K562 (cell line): ENCODE results near the gene RIT1. TPM values are rescaled to one million over a fixed set of nuclear protein-coding genes. Genes with fewer than 3 reads are reported as not detected.

ENCODE experiments used
- ATAC-seq: fragments of 200-7000 bp; cut with Tn5 transposase; 3 replicates; pipeline ENCODE4 v1.9.1; 2020; ENCODE audit warnings: moderate library complexity
- BruUV-seq: library from RNA; stranded (reverse); fragments of 400-500 nt; replicated peaks from 2 replicates; lab custom pipeline; 2021; lab: Mats Ljungman, UMichigan
- CTCF ChIA-PET: fragments of 300-600 bp; formaldehyde crosslinking; extraction: SDS; loops from one replicate; lab custom pipeline; 2021; ENCODE audit warnings: low intra/inter-chr PET ratio; lab: Yijun Ruan, JAX
- POLR2A ChIA-PET: fragments of 300-600, 350-650 bp; sonication (Branson Sonifier 250); formaldehyde crosslinking; extraction: SDS; loops from one replicate; lab custom pipeline; 2021; ENCODE audit warnings: antibody characterized with exemption, inconsistent platforms; lab: Yijun Ruan, JAX
- DNase-seq, 4 experiments: peaks; one replicate each; pipeline versions ENCODE4 v3.0.0 to v3.0.0-alpha.2; 2011 to 2018; ENCODE audit warnings: low spot score in 3 of 4, mixed read lengths in 3 of 4; ENCODE audit errors: extremely low read depth in 1 of 4
- FAIRE-seq: peaks from 2 replicates; lab custom pipeline; 2011; peaks lifted over from hg19 to GRCh38; lab: Jason Lieb, UNC
- H2AFZ ChIP-seq: 2 replicates; pipeline ENCODE4 v1.6.0; 2011; ENCODE audit warnings: low read depth, low read length, control low read depth, inconsistent platforms
- H3K27ac ChIP-seq: fragments of 200-600 bp; 3 replicates; pipeline ENCODE4 v1.8.0; 2011; ENCODE audit warnings: low read depth, mild to moderate bottlenecking, control low read depth, inconsistent platforms, low read length, moderate library complexity, mixed read lengths; ENCODE audit errors: extremely low read depth
- H3K27me3 ChIP-seq, 2 experiments: fragments of 300-600 bp in 1 of 2; 2 replicates in 1 of 2; 3 replicates in 1 of 2; pipeline versions ENCODE4 v1.6.0 to v1.8.0; 2011; ENCODE audit warnings: inconsistent platforms in 2 of 2, low read length in 2 of 2, mild to moderate bottlenecking in 1 of 2, mixed read lengths in 1 of 2, moderate library complexity in 1 of 2; ENCODE audit not compliant: control insufficient read depth in 2 of 2, insufficient read depth in 2 of 2
- H3K36me3 ChIP-seq: fragments of 300-600 bp; 3 replicates; pipeline ENCODE4 v1.8.0; 2011; ENCODE audit warnings: mild to moderate bottlenecking, low read length, inconsistent platforms; ENCODE audit not compliant: control insufficient read depth, insufficient read depth
- H3K4me1 ChIP-seq, 2 experiments: fragments of 200-600 bp in 1 of 2; replicated peaks in 1 of 2; 2 replicates in 1 of 2; 3 replicates in 1 of 2; pipeline versions ENCODE4 v1.5.1 to v1.8.0; 2011; ENCODE audit warnings: inconsistent platforms in 2 of 2, low read length in 2 of 2, mild to moderate bottlenecking in 1 of 2, mixed read lengths in 1 of 2, moderate library complexity in 1 of 2; ENCODE audit not compliant: control insufficient read depth in 2 of 2, insufficient read depth in 2 of 2
- H3K4me2 ChIP-seq: 2 replicates; pipeline ENCODE4 v1.6.1; 2011; ENCODE audit warnings: low read length, control low read depth, inconsistent platforms, mixed read lengths; ENCODE audit not compliant: insufficient read depth
- H3K4me3 ChIP-seq: fragments of 200-600 bp; sonication (generic), shearing (Covaris generic); 2 replicates; pipeline ENCODE4 v1.5.1; 2016; ENCODE audit warnings: control low read depth, inconsistent platforms
- H3K79me2 ChIP-seq: fragments of 200-600 bp; 3 replicates; pipeline ENCODE4 v1.8.0; 2011; ENCODE audit warnings: low read length, inconsistent platforms; ENCODE audit not compliant: control insufficient read depth, insufficient read depth
- H3K9ac ChIP-seq, 2 experiments: 2 replicates each; pipeline versions ENCODE4 v1.6.0 to v1.6.1; 2011; ENCODE audit warnings: low read depth in 2 of 2, low read length in 2 of 2, control low read depth in 1 of 2, inconsistent platforms in 1 of 2, mild to moderate bottlenecking in 1 of 2, mixed read lengths in 1 of 2; ENCODE audit not compliant: insufficient read depth in 1 of 2
- H3K9me1 ChIP-seq: one replicate; pipeline ENCODE4 v1.6.0; 2011; ENCODE audit warnings: inconsistent platforms, mild to moderate bottlenecking, low read length, moderate library complexity; ENCODE audit not compliant: control insufficient read depth, insufficient read depth
- H3K9me3 ChIP-seq: replicated peaks from 2 replicates; pipeline ENCODE4 v1.5.1; 2011; ENCODE audit warnings: low read depth, low read length, inconsistent platforms; ENCODE audit not compliant: control insufficient read depth, insufficient read depth
- H4K20me1 ChIP-seq: replicated peaks from 2 replicates; pipeline ENCODE4 v1.6.1; 2011; ENCODE audit warnings: low read length, inconsistent platforms, mixed read lengths; ENCODE audit not compliant: control insufficient read depth, insufficient read depth
- BCOR ChIP-seq: fragments of 450-650 bp; IDR thresholded peaks from 2 replicates; pipeline ENCODE4 v1.6.1; 2016
- C11orf30 ChIP-seq: fragments of 450-650 bp; IDR thresholded peaks from 2 replicates; pipeline ENCODE4 v1.6.1; 2016; ENCODE audit warnings: low read depth, mild to moderate bottlenecking
- DNMT1 ChIP-seq: fragments of 450-650 bp; IDR thresholded peaks from 2 replicates; pipeline ENCODE4 v1.6.1; 2016; ENCODE audit warnings: antibody characterized with exemption, mild to moderate bottlenecking
- ESRRA ChIP-seq: fragments of 450-650 bp; IDR thresholded peaks from 2 replicates; pipeline ENCODE4 v1.6.1; 2014; ENCODE audit warnings: low read depth, mild to moderate bottlenecking, moderate library complexity, borderline replicate concordance
- GTF2E2 ChIP-seq: fragments of 200-800 bp; sonication (Bioruptor generic); IDR thresholded peaks from 2 replicates; pipeline ENCODE4 v1.6.1; 2016; ENCODE audit warnings: missing genetic modification characterization, missing compliant biosample characterization
- HMG20A ChIP-seq: fragments of 450-650 bp; formaldehyde crosslinking; conservative IDR thresholded peaks from 2 replicates; pipeline ENCODE4 v1.4.0; 2020; ENCODE audit warnings: mild to moderate bottlenecking, mixed read lengths
- JUNB ChIP-seq: fragments of 450-650 bp; formaldehyde crosslinking; conservative IDR thresholded peaks from 2 replicates; pipeline ENCODE4 v1.4.0; 2020; ENCODE audit warnings: mild to moderate bottlenecking
- NFE2L1 ChIP-seq: fragments of 450-650 bp; IDR thresholded peaks from 2 replicates; pipeline ENCODE4 v1.6.1; 2016; ENCODE audit warnings: missing genetic modification characterization, low read depth, mild to moderate bottlenecking, missing compliant biosample characterization, moderate library complexity, borderline replicate concordance
- PHTF2 ChIP-seq: fragments of 250-450 bp; sonication (Bioruptor Pico); IDR thresholded peaks from 2 replicates; pipeline ENCODE4 v1.5.0; 2021; ENCODE audit warnings: mild to moderate bottlenecking
- RCOR1 ChIP-seq, 2 experiments: IDR thresholded peaks; 2 replicates each; pipeline ENCODE4 v1.6.1; 2012; ENCODE audit warnings: low read depth in 2 of 2, low read length in 2 of 2, borderline replicate concordance in 1 of 2, improper control_type of control experiment in 1 of 2
- TAF9B ChIP-seq: fragments of 450-650 bp; IDR thresholded peaks from 2 replicates; pipeline ENCODE4 v1.6.1; 2018; ENCODE audit warnings: mild to moderate bottlenecking; ENCODE audit not compliant: partially characterized antibody
- TBL1XR1 ChIP-seq, 2 experiments: IDR thresholded peaks; 2 replicates each; pipeline ENCODE4 v1.6.1; 2012; ENCODE audit warnings: improper control_type of control experiment in 2 of 2, low read length in 2 of 2, mild to moderate bottlenecking in 1 of 2
- TEAD2 ChIP-seq: fragments of 450-650 bp; IDR thresholded peaks from 2 replicates; pipeline ENCODE4 v1.6.1; 2016; ENCODE audit warnings: missing genetic modification characterization, control low read depth, missing compliant biosample characterization
- ZC3H11A ChIP-seq: IDR thresholded peaks from 2 replicates; pipeline ENCODE4 v1.6.1; 2012; ENCODE audit warnings: low read depth, low read length, improper control_type of control experiment
- ZFP36 ChIP-seq: fragments of 150-350 bp; IDR thresholded peaks from 2 replicates; pipeline ENCODE4 v1.6.1; 2018; ENCODE audit warnings: low read length, low read depth; ENCODE audit not compliant: partially characterized antibody
- ZNF175 ChIP-seq: fragments of 200-800 bp; sonication (Bioruptor generic); IDR thresholded peaks from 2 replicates; pipeline ENCODE4 v1.6.1; 2016; ENCODE audit warnings: low read depth, mild to moderate bottlenecking, missing genetic modification characterization, missing compliant biosample characterization
- ZNF408 ChIP-seq: fragments of 250-450 bp; sonication (Bioruptor Pico); IDR thresholded peaks from 2 replicates; pipeline ENCODE4 v1.4.0; 2020; ENCODE audit warnings: low read depth, mild to moderate bottlenecking, moderate library complexity
- ZNF584 ChIP-seq: fragments of 200-800 bp; sonication (Bioruptor generic); IDR thresholded peaks from 2 replicates; pipeline ENCODE4 v1.6.1; 2016; ENCODE audit warnings: low read depth, mild to moderate bottlenecking, missing genetic modification characterization, missing compliant biosample characterization
- WGBS: fragments of 100-300 bp; shearing (Covaris generic); methylation state at CpG from one replicate; pipeline ENCODE4 v1.1.6; 2016; ENCODE audit warnings: low coverage, mixed read lengths; ENCODE audit not compliant: insufficient coverage; ENCODE audit errors: missing lambda C conversion rate; 5-methylcytosine and 5-hydroxymethylcytosine counted together
- in situ Hi-C: fragments of 300-500 bp; cut with MboI; formaldehyde crosslinking; loops from 4 replicates; pipeline ENCODE4 v1.15.0; 2018; ENCODE audit warnings: inconsistent platforms, mixed read lengths
- intact Hi-C: fragments of 100-400 bp; cut with micrococcal nuclease; formaldehyde crosslinking; loops from 2 replicates; pipeline ENCODE4 v1.14.2; 2022
- polyA plus RNA-seq, 8 experiments: library from polyadenylated mRNA; depleted of rRNA in 4 of 8; stranded (reverse) in 5 of 8; unstranded in 3 of 8; fragments of >200 nt; fragmentation: Nextera tagmentation in 2 of 8; fragmentation: Illumina TruSeq in 1 of 8; extraction: Ambion mirVana in 2 of 8; extraction: Trizol in 1 of 8; gene quantifications; 2 replicates each; pipeline versions ENCODE4 v1.2.1 to v1.2.3, GENCODE V29; 2011 to 2014; ENCODE audit warnings: inconsistent platforms in 1 of 8, missing spikeins in 1 of 8
- total RNA-seq, 7 experiments: library from RNA; depleted of rRNA in 6 of 7; stranded (reverse); fragments of >200 nt in 6 of 7; fragmentation: Illumina TruSeq in 2 of 7; extraction: Trizol in 2 of 7; gene quantifications; 2 replicates each; pipeline versions ENCODE4 v1.2.1 to v1.2.3, GENCODE V29; 2011 to 2021; ENCODE audit warnings: low replicate concordance in 1 of 7
- TF ChIP-seq, protein P1 (sequence below): fragments of 250-450 bp; sonication (Bioruptor Pico); IDR thresholded peaks from 2 replicates; pipeline ENCODE4 v1.8.0; 2022; ENCODE audit warnings: moderate library complexity, mild to moderate bottlenecking, inconsistent platforms
- TF ChIP-seq, protein P2 (sequence below): fragments of 250-450 bp; sonication (Bioruptor Pico); IDR thresholded peaks from 2 replicates; pipeline ENCODE4 v1.5.0; 2020; ENCODE audit warnings: mild to moderate bottlenecking, borderline replicate concordance

The RIT1 gene
- total and polyA plus RNA-seq, 9 of the 15 experiments (the other 6 are each of a cell fraction or from before 2014, with no cell fraction given), result 13.5 to 57.6 (median 22.9) TPM

- peak overlapping the region; percentile 2 to 69; a peak in 1 of 4 replicates for H3K9ac ChIP-seq
- no peak for FAIRE-seq
- in situ Hi-C loops, result loop anchor here (5.0 kb wide), 1 partner anchor 136 kb away; no protein-coding TSS in a partner anchor
- TF ChIP-seq, protein P1, sequence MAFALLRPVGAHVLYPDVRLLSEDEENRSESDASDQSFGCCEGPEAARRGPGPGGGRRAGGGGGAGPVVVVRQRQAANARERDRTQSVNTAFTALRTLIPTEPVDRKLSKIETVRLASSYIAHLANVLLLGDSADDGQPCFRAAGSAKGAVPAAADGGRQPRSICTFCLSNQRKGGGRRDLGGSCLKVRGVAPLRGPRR (CRISPR knock-in tag), result no peak
- no peak for TF ChIP-seq ZNF175
- TF ChIP-seq TAF9B, result no peak
- no peak for TF ChIP-seq RCOR1 (IDR thresholded peaks at IDR 0.05; ENCODE audit: borderline replicate concordance in 1 of 2, low read depth in 2 of 2, low read length in 2 of 2)
- TF ChIP-seq ESRRA, result no peak
- no peak for TF ChIP-seq TEAD2
- no peak for TF ChIP-seq DNMT1
- TF ChIP-seq ZNF408 (CRISPR knock-in tag), result no peak
- TF ChIP-seq JUNB (CRISPR knock-in tag), result no peak
- TF ChIP-seq, protein P2, sequence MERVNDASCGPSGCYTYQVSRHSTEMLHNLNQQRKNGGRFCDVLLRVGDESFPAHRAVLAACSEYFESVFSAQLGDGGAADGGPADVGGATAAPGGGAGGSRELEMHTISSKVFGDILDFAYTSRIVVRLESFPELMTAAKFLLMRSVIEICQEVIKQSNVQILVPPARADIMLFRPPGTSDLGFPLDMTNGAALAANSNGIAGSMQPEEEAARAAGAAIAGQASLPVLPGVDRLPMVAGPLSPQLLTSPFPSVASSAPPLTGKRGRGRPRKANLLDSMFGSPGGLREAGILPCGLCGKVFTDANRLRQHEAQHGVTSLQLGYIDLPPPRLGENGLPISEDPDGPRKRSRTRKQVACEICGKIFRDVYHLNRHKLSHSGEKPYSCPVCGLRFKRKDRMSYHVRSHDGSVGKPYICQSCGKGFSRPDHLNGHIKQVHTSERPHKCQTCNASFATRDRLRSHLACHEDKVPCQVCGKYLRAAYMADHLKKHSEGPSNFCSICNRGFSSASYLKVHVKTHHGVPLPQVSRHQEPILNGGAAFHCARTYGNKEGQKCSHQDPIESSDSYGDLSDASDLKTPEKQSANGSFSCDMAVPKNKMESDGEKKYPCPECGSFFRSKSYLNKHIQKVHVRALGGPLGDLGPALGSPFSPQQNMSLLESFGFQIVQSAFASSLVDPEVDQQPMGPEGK, result no peak
- no peak for TF ChIP-seq ZC3H11A
- TF ChIP-seq HMG20A (CRISPR knock-in tag), result no peak
- peak; percentile 50; the same call in 1 of the 2 replicates for TF ChIP-seq C11orf30
- no peak for TF ChIP-seq ZNF584 (CRISPR knock-in tag)
- no peak for TF ChIP-seq GTF2E2 (tag)
- TF ChIP-seq ZFP36, result no peak
- TF ChIP-seq PHTF2 (CRISPR knock-in tag), result no peak
- no peak for TF ChIP-seq NFE2L1 (tag)
- no peak for TF ChIP-seq TBL1XR1 (IDR thresholded peaks at IDR 0.05; ENCODE audit: low read length in 2 of 2)
- no peak for TF ChIP-seq BCOR
These were observed 20.3 kb upstream of the RIT1 start for GRCh38 chr1:155931332-155932038.

More at GRCh38 chr1:155931332-155932038, 20.3 kb upstream of the RIT1 start:
- no TSS peak for BruUV-seq
- H3K9me3 ChIP-seq, result no peaks in the 10 kb centered on the region
- H3K9me1 ChIP-seq, result no peaks in the 10 kb centered on the region
- H3K36me3 ChIP-seq, result peaks cover 73% of the 10 kb centered on the region
- POLR2A ChIA-PET, result interaction anchor here (0.6 to 6.3 kb wide), 15 partner anchors 10 to 167 kb away, joined by 3 to 100 read pairs (median 4); no protein-coding TSS in a partner anchor
- H3K27me3 ChIP-seq, result no peaks in the 10 kb centered on the region
- peaks cover 12 to 13% of the 10 kb centered on the region in 2 experiments; a peak in 4 of 5 replicates for H3K4me1 ChIP-seq
- 77% methylated on average over 6 of the region's 7 CpGs for WGBS
- H2AFZ ChIP-seq, result no peak overlapping the region
- no peak overlapping the region for H3K27ac ChIP-seq
- intact Hi-C loops, result loop anchor here (2.0 to 10.0 kb wide), 2 partner anchors 73 to 193 kb away; partner anchors contain the start of gene SYT11
- no peak overlapping the region for H3K4me3 ChIP-seq
- H3K79me2 ChIP-seq, result peaks cover 72% of the 10 kb centered on the region
- H3K4me2 ChIP-seq, result peak overlapping the region; percentile 37
- 0 out of 2 replicates have a peak, but pooled peaks cover 5% of the 10 kb centered on the region for H4K20me1 ChIP-seq
- ATAC-seq (no peak), DNase-seq (no peak)
- CTCF ChIA-PET, result no interaction called here
